ENCODE measurements around the gene CDH23.

GRCh38 chr10:71453186-71453585, 56.5 kb downstream of the CDH23 start:
- TF ChIP-seq POLR2A (IDR thresholded peaks at IDR 0.05) (no peak), CTCF (IDR thresholded peaks at IDR 0.05) (no peak), EP300 (IDR thresholded peaks at IDR 0.05) (no peak), POLR2AphosphoS5 (IDR thresholded peaks at IDR 0.05) (no peak)

Measured in suprapubic skin (tissue), 4 donors.